M059J (cell line): ENCODE data around the gene SIRPB2. TPM values are rescaled to one million over a fixed set of nuclear protein-coding genes. Genes with fewer than 3 reads are reported as not detected.
A peak's percentile ranks its signal among the peaks of the same experiment; 100 is the strongest.

Experiments used
- DNase-seq: peaks from one replicate; pipeline ENCODE4 v3.0.0-alpha.2; 2012; ENCODE audit warnings: low read depth
- total RNA-seq: library from RNA; depleted of rRNA; stranded (reverse); fragments of >200 nt; shearing (Covaris generic); gene quantifications from 2 replicates; pipeline ENCODE4 v1.2.3, GENCODE V29; 2014; rRNA removed

The SIRPB2 gene
- total RNA-seq = 0.07 TPM in 1 of 2 replicates, not detected in the other

DNA sequence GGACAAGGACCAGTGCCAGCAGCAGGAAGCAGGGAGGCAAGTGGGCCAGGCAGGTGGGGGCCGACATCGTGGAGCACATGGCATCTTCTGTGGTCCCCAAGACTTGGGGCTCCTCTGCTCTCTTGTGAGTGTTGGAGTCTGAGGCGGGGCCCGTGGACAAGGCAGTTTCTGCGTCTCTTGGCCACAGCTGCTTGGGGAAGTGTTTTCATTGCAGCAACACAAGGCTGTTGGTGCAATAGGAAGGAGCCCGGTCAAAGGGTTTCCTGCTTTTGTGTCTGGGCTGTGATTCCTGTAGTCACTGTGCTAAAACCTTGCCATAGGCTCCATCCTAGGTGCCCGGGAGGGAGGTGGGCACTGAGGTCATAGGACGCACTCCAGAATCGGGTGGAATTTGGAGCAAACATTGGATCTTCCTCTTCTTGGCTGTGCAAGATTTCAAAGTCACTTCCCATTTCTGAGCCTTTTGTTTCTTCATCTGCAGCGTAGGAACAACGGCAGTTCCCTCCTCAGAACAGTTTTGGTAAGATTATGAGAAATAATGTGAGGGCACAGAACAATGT is at the start of gene SIRPB2:
SIRPB2 (minus strand) TSS at position 140 of the 560 bp plus-strand sequence; CDS start at position 79, 61 bp downstream.
- no peak for DNase-seq

GRCh38 chr20:1539816-1540419 is 48.7 kb upstream of the SIRPB2 start:
- DNase-seq = peak; percentile 32

DNA sequence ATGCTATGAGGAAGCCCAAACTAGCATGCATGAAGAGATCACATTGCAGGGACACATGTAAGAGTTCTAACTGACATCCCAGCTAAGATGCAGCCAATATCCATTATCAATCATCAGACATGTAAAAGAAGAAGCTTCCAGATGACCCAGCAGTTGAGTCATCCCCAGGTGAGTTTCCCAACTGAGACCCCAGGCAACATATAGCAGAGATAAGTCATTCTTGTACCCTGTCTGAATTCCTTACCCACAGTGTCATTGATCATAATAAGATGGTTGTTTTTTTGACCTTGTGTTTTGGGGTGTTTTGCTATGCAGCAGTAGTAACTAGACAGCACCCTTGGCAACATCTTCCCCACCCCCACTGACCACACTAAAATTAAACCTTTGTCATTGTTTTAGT is 47.4 kb upstream of the SIRPB2 start:
- no peak for DNase-seq

- no peak for DNase-seq
These were observed 46.5 kb upstream of the SIRPB2 start for GRCh38 chr20:1537731-1538058.

GRCh38 chr20:1536893-1537730 is 45.9 kb upstream of the SIRPB2 start:
- no peak for DNase-seq

GRCh38 chr20:1535420-1536175 is 44.4 kb upstream of the SIRPB2 start:
- DNase-seq = no peak

GRCh38 chr20:1534526-1534925 is 43.3 kb upstream of the SIRPB2 start:
- peak; percentile 37 for DNase-seq

DNA sequence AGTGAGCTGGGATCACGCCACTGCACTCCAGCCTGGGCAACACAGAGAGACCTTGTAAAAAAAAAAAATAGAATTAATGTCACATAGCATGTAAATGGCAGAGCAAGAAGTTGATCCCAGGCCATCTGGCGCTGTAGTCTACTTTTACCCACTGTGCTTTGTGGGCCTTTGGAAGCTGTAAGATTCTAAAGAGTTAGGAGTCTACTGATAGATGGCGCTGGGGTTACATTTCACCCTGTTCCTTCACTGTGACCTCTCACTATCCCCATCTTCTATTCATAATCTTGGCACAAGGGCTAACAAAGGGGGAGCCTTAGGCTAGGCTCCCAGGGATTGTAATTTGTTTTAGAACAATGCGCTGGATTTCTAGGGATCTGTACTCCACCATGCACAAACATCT is 41.8 kb upstream of the SIRPB2 start:
- DNase-seq = peak; percentile 62

DNA sequence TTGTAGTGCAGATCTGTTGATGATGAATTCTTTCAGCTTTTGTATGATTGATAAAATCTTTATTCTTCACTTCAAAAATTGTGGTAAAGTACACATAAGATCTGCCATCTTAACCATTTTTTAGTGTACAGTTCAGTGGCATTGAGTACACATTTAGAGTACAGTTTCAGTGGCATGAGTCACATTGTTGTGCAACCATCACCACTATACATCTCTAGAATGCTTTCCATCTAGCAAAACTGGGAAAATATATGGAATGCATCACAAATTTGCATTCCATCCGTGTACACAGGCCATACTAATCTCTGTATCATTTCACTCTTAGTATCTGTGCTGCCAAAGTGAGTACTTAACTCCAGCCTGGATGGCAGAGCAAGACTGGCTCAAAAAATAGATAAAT is 37.6 kb upstream of the SIRPB2 start:
- no peak for DNase-seq

- DNase-seq = no peak
These were observed 36.7 kb upstream of the SIRPB2 start for GRCh38 chr20:1527923-1528322.

- peak; percentile 49 for DNase-seq
These were observed 35.7 kb upstream of the SIRPB2 start for GRCh38 chr20:1526896-1527295.

DNA sequence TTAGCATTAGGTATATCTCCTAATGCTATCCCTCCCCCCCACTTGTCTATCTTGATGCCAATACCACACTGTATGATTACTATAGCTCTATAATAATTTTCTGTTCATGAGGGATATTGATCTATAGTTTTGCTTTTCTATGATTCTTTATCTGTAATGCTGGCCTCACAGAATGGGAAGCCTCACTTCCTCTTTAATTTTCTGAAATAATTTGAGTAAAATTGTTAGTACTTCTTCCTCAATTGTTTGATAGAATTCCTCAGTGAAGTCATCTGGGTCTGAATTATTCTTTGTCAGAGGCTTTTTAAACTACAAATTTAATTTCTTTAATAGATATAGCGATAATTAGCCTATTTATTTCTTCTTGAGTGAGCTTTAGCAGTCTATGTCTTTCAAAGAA is 35.1 kb upstream of the SIRPB2 start:
- no peak for DNase-seq

DNA sequence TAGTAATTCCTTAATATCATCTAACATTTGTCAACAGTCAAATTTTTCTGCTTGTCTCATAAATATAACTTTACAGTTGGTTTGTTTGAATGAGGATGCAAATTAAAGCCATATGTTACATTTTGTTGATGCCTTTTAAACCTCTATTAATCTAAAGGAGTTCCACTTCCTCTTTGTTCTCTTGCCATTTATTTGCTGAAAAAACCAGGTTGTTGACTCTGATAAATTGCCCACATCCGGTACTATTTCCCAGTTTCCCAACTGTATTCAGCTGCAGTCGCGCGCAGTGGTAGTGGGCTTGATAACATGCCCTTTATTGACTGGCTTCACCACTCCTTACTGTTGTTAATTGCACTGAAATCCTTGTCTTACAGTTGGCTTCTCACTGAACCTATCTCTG is 32.8 kb upstream of the SIRPB2 start:
- DNase-seq = peak; percentile 43

GRCh38 chr20:1517010-1517409 is 25.8 kb upstream of the SIRPB2 start:
- DNase-seq = no peak

DNA sequence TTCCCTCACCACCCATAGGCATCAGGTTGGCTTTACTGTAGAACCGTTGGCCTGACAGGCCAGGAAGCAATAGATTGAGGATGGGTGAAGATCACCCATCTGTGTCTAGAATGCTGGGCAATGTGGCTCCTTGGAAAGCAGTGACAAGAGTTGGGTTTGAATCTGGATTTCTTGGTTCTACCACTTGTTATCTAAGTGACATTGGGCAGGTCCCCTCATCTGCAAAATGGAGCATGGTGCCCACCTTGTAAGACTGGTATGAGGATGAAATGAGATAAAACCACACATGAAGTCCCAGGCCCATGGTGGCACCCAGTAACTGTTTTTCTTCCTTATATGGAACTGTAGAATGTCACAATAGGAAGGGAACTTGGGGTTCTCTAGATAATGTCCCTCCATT is 22.6 kb upstream of the SIRPB2 start:
- no peak for DNase-seq

- DNase-seq = peak; percentile 51
These were observed 18.0 kb upstream of the SIRPB2 start for GRCh38 chr20:1509237-1509636.

DNA sequence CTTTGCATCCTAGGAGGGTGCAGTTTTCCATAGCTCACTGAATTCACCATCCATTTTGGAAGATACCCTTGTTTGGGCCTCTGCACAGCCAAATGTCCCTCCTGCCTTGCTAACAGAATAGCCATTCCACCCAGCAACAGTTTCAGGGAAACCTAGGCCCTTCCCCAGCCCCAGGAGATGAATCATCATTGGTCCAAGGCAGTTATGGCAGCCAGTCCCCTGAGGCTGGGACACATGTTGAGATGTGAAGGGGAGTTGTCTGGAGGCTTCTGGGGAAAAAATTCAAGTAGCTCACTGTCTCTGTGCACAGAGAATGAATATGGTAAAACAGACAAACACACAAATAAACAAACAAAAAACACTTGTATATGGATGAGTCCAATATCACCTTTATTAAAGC is 17.4 kb upstream of the SIRPB2 start:
- peak; percentile 50 for DNase-seq

DNA sequence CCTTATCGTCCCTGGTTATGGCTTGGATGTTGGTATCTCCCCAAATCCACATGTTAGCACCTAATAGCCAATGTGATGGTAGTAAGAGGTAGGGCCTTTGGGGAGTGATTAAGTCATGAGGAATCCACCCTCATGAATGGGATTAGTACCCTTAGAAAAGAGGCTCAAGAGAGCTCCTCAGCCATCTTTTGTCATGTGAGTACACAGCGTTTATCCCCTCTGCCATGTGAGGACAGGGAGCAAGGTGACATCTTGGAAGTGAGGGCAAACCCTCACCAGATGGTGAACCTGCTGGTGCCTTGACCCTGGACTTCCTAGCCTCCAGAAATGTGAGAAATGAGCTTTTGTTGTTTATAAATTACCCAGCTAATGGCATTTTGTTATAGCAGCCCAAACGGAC is 16.1 kb upstream of the SIRPB2 start:
- no peak for DNase-seq

GRCh38 chr20:1505871-1506270 is 14.7 kb upstream of the SIRPB2 start:
- no peak for DNase-seq

DNA sequence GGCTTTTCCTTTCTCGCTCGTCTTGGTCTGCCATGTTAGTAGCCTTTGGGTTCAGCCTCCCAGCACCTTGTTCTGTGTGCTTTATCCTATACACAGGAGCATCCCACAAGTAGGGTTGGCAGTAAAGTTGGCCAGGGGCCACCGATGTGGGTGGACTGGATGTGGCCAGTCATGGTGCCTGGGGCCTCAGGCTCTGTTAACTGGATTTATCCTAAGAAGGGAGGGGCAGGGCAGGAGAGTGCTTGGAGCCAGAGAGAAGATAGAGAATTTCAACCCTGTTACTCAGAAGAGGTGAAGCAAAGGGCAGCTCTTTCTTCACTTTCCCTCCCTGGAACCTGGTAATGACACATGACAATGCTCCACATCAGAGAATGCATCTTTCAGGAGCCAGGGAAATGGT is 14.1 kb upstream of the SIRPB2 start:
- peak; percentile 86 for DNase-seq

DNA sequence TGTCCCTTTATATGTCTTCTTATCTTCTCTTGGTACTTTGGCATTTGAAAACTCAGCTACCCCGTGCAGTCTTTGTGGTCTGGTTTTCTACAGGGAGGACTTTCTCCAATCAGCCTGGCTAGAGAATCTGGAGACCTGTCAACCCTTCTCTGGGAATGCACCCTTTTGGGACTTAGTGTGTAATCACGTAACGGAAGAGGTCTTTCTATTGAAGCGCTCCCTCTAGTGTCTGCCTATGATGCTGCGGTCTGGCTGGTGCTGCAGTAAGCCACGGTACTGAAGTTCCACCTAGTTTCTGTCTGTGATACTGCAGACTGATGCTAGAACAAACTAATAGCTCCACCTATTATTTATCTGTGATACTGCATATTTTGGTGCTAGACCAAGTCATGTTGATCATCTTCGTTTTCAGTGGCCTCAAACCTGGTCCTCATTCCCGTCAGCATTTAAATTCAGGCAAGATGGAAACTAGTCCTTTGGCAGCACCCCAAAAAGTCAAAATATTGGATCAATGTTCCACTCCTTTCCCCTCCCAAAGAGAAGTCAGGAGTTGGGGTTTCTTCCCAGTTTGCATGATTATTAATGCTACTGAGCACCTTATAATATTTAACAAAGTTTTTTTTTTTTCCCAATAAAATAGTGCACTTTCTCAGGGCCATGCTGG is 12.5 kb upstream of the SIRPB2 start:
- peak; percentile 95 for DNase-seq

DNA sequence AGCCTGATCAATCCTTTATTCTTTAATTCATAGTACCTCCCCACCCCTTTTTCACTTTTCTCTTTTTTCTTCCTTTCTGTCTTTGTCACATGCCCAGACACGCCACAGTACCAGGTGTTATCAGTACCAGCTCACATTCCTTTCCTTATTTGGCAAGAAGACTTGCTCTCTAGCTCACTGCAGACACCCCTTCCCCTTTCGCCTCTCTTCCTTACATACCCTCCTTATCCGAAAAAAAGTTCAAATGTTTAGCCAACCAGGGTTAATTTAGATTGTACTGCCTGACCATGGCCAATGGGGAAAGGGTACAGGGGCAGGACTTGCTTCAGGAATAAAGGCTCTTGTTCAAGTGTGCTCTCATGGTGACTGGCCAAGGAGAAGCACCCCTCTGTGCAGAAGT is 9.3 kb upstream of the SIRPB2 start:
- DNase-seq = no peak
